GM12878 (cell line): ENCODE results near the gene ROCK2. TPM values are rescaled to one million over a fixed set of nuclear protein-coding genes. Genes with fewer than 3 reads are reported as not detected.

Experiments
- ATAC-seq: fragments of 200-7000 bp; cut with Tn5 transposase; 3 replicates; pipeline ENCODE4 v1.9.1; 2020; ENCODE audit warnings: mild to moderate bottlenecking, moderate library complexity
- BruUV-seq: library from RNA; stranded (reverse); fragments of 400-500 nt; replicated peaks from 2 replicates; lab custom pipeline; 2021; lab: Mats Ljungman, UMichigan
- CTCF ChIA-PET: fragments of 300-600 bp; sonication (Branson Sonifier 250); formaldehyde crosslinking; extraction: SDS; loops from one replicate; lab custom pipeline; 2021; ENCODE audit warnings: inconsistent platforms; lab: Yijun Ruan, JAX
- POLR2A ChIA-PET: fragments of 350-600 bp; formaldehyde crosslinking; extraction: SDS; loops from one replicate; lab custom pipeline; 2021; ENCODE audit warnings: inconsistent platforms; lab: Charles Lee
- RAD21 ChIA-PET: fragments of 300-600 bp; sonication (Branson Sonifier 250); formaldehyde crosslinking; loops from one replicate; lab custom pipeline; 2023; ENCODE audit warnings: antibody characterized with exemption; ENCODE audit not compliant: unreplicated experiment; lab: Charles Lee
- SMC1A ChIA-PET: fragments of 300-600 bp; sonication (Branson Sonifier 250); formaldehyde crosslinking; loops from one replicate; lab custom pipeline; 2023; ENCODE audit not compliant: unreplicated experiment, uncharacterized antibody; lab: Charles Lee
- DNase-seq: peaks from one replicate; pipeline ENCODE4 v3.0.0-alpha.2; 2011; ENCODE audit warnings: low read depth, low spot score
- FAIRE-seq: peaks from 3 replicates; lab custom pipeline; 2011; peaks lifted over from hg19 to GRCh38; lab: Jason Lieb, UNC
- H2AFZ ChIP-seq: 2 replicates; pipeline ENCODE4 v1.6.0; 2011; ENCODE audit warnings: low read depth, low read length, control low read depth; ENCODE audit not compliant: control insufficient read depth
- H3K27ac ChIP-seq: 2 replicates; pipeline ENCODE4 v1.5.1; 2011; ENCODE audit warnings: control low read depth; ENCODE audit not compliant: control insufficient read depth, insufficient read depth
- H3K27me3 ChIP-seq, 2 experiments: replicated peaks in 1 of 2; 2 replicates each; pipeline versions ENCODE4 v1.6.0 to v1.6.1; 2011; ENCODE audit warnings: low read length in 1 of 2; ENCODE audit not compliant: control insufficient read depth in 2 of 2, insufficient read depth in 2 of 2
- H3K36me3 ChIP-seq, 2 experiments: 2 replicates each; pipeline ENCODE4 v1.5.1; 2011; ENCODE audit warnings: low read length in 1 of 2; ENCODE audit not compliant: control insufficient read depth in 2 of 2, insufficient read depth in 2 of 2
- H3K4me1 ChIP-seq: 2 replicates; pipeline ENCODE4 v1.6.1; 2011; ENCODE audit warnings: mild to moderate bottlenecking, low read length, moderate library complexity, mixed read lengths; ENCODE audit not compliant: control insufficient read depth, insufficient read depth
- H3K4me2 ChIP-seq: 2 replicates; pipeline ENCODE4 v1.6.0; 2011; ENCODE audit warnings: control low read depth; ENCODE audit not compliant: control insufficient read depth, insufficient read depth
- H3K4me3 ChIP-seq: fragments of 200-600 bp; sonication (generic); 2 replicates; pipeline ENCODE4 v1.5.1; 2016
- H3K79me2 ChIP-seq: 2 replicates; pipeline ENCODE4 v1.6.0; 2011; ENCODE audit warnings: low read length; ENCODE audit not compliant: control insufficient read depth, insufficient read depth
- H3K9ac ChIP-seq: 2 replicates; pipeline ENCODE4 v1.8.0; 2011; ENCODE audit warnings: low read length, control low read depth, mixed read lengths; ENCODE audit not compliant: control insufficient read depth, insufficient read depth
- H3K9me3 ChIP-seq: replicated peaks from 3 replicates; pipeline ENCODE4 v1.5.1; 2011; ENCODE audit warnings: mild to moderate bottlenecking, low read length; ENCODE audit not compliant: control insufficient read depth, insufficient read depth
- H4K20me1 ChIP-seq: 2 replicates; pipeline ENCODE4 v1.6.0; 2011; ENCODE audit not compliant: control insufficient read depth, insufficient read depth
- ASH2L ChIP-seq: fragments of 300-600, 200-600 bp; sonication (generic); IDR thresholded peaks from 2 replicates; pipeline ENCODE4 v1.6.1; 2017; ENCODE audit warnings: low read depth, mild to moderate bottlenecking, borderline replicate concordance
- BCL11A ChIP-seq: IDR thresholded peaks from 2 replicates; pipeline ENCODE4 v1.6.1; 2011; ENCODE audit warnings: low read depth, low read length
- BMI1 ChIP-seq: fragments of 450-650 bp; IDR thresholded peaks from 2 replicates; pipeline ENCODE4 v1.6.1; 2016; ENCODE audit warnings: mild to moderate bottlenecking, moderate library complexity, borderline replicate concordance
- CBX3 ChIP-seq: fragments of 200-600 bp; sonication (generic); IDR thresholded peaks from 2 replicates; pipeline ENCODE4 v1.6.1; 2016; ENCODE audit warnings: low read depth, borderline replicate concordance
- EP300 ChIP-seq, 2 experiments: fragments of 150-350 bp in 1 of 2; IDR thresholded peaks; 2 replicates each; pipeline ENCODE4 v1.6.1; 2011 to 2012; ENCODE audit warnings: low read depth in 2 of 2, low read length in 2 of 2, borderline replicate concordance in 1 of 2, improper control_type of control experiment in 1 of 2, inconsistent platforms in 1 of 2; ENCODE audit not compliant: control insufficient read depth in 1 of 2
- IRF4 ChIP-seq: IDR thresholded peaks from 2 replicates; pipeline ENCODE4 v1.6.1; 2011; ENCODE audit warnings: low read depth, low read length
- NFIC ChIP-seq: IDR thresholded peaks from 2 replicates; pipeline ENCODE4 v1.6.1; 2012; ENCODE audit warnings: low read depth, mild to moderate bottlenecking, inconsistent platforms, low read length, moderate library complexity
- NFYA ChIP-seq: IDR thresholded peaks from 2 replicates; pipeline ENCODE4 v1.6.1; 2011; ENCODE audit warnings: low read depth, mild to moderate bottlenecking, low read length, improper control_type of control experiment, borderline replicate concordance
- PAX5 ChIP-seq: IDR thresholded peaks from 2 replicates; pipeline ENCODE4 v1.6.1; 2011; ENCODE audit warnings: low read depth, low read length, borderline replicate concordance
- RELB ChIP-seq: fragments of 450-650 bp; IDR thresholded peaks from 2 replicates; pipeline ENCODE4 v1.6.1; 2017; ENCODE audit warnings: low read depth, mild to moderate bottlenecking, moderate library complexity
- STAT3 ChIP-seq: IDR thresholded peaks from 2 replicates; pipeline ENCODE4 v1.6.1; 2011; ENCODE audit warnings: low read depth, low read length, improper control_type of control experiment
- TBL1XR1 ChIP-seq: IDR thresholded peaks from 2 replicates; pipeline ENCODE4 v1.6.1; 2012; ENCODE audit warnings: low read depth, low read length, improper control_type of control experiment
- ZNF24 ChIP-seq: fragments of 450-650 bp; IDR thresholded peaks from 2 replicates; pipeline ENCODE4 v1.6.1; 2017; ENCODE audit warnings: antibody characterized with exemption, mild to moderate bottlenecking
- ZSCAN29 ChIP-seq: fragments of 450-650 bp; IDR thresholded peaks from 2 replicates; pipeline ENCODE4 v1.6.1; 2017; ENCODE audit warnings: mild to moderate bottlenecking, moderate library complexity
- ZZZ3 ChIP-seq: IDR thresholded peaks from 2 replicates; pipeline ENCODE4 v1.6.1; 2011; ENCODE audit warnings: low read depth; ENCODE audit not compliant: control insufficient read depth, insufficient read length
- WGBS: methylation state at CpG from one replicate; pipeline ENCODE4 v1.1.6; 2016; ENCODE audit warnings: low lambda C conversion rate; ENCODE audit not compliant: insufficient replicate concordance, insufficient coverage; ENCODE audit errors: missing lambda C conversion rate; 5-methylcytosine and 5-hydroxymethylcytosine counted together
- in situ Hi-C: fragments of 300-500 bp; cut with MboI; formaldehyde crosslinking; loops from 9 replicates; pipeline ENCODE4 v1.14.3; 2018; ENCODE audit warnings: mixed read lengths
- intact Hi-C: fragments of 100-400 bp; cut with micrococcal nuclease; formaldehyde crosslinking; loops from one replicate; pipeline ENCODE4 v1.14.2; 2022; ENCODE audit not compliant: unreplicated experiment
- polyA plus RNA-seq, 11 experiments: library from polyadenylated mRNA; depleted of rRNA in 4 of 11; unstranded in 6 of 11; stranded (reverse) in 5 of 11; fragments of >200 nt; fragmentation: Nextera tagmentation in 4 of 11; fragmentation: Illumina TruSeq in 1 of 11; extraction: Ambion mirVana in 4 of 11; extraction: Trizol in 1 of 11; gene quantifications; 1 replicate in 1 of 11; 2 replicates in 10 of 11; pipeline versions ENCODE4 v1.2.1 to v1.2.3, GENCODE V29; 2011 to 2016; ENCODE audit warnings: inconsistent platforms in 2 of 11, missing spikeins in 2 of 11, low read depth in 1 of 11
- total RNA-seq, 4 experiments: library from RNA; depleted of rRNA in 3 of 4; stranded (reverse); fragments of >200 nt in 3 of 4; fragmentation: Illumina TruSeq in 1 of 4; extraction: Trizol in 1 of 4; gene quantifications; 2 replicates each; pipeline versions ENCODE4 v1.2.1 to v1.2.3, GENCODE V29; 2013 to 2021

ROCK2 gene
- total and polyA plus RNA-seq, 10 of the 15 experiments (the other 5 are each of a cell fraction or from before 2014, with no cell fraction given): 4.6 to 22.1 (median 8.3) TPM

- ChIA-PET POLR2A (interaction anchor here (0.7 kb wide), 1 partner anchor 19 kb away, joined by 7 read pairs; no protein-coding TSS in a partner anchor), SMC1A (interaction anchor here (0.7 kb wide), 1 partner anchor 24 kb away, joined by 3 read pairs; no protein-coding TSS in a partner anchor), RAD21 (no interaction called here), CTCF (interaction anchor here (0.7 to 1.4 kb wide), 2 partner anchors 304 to 443 kb away, joined by 3 read pairs; no protein-coding TSS in a partner anchor)
- H3K4me1 ChIP-seq: no peaks in the 10 kb centered on the region
- H2AFZ ChIP-seq: no peak overlapping the region
- in situ Hi-C loops (no loop called here), intact Hi-C loops (no loop called here)
- H3K4me2 ChIP-seq: no peak overlapping the region
- H3K36me3 ChIP-seq: no peaks in the 10 kb centered on the region
- 16% methylated on average over 6 of the region's 6 CpGs for WGBS
- DNase-seq (no peak), FAIRE-seq (no peak)
- H3K79me2 ChIP-seq: no peaks in the 10 kb centered on the region
- BruUV-seq: no TSS peak
- H4K20me1 ChIP-seq: no peaks in the 10 kb centered on the region
- H3K27ac ChIP-seq: no peak overlapping the region
- H3K9me3 ChIP-seq: no peaks in the 10 kb centered on the region; the same call in 2 of the 3 replicates
- no peak overlapping the region for H3K4me3 ChIP-seq
- TF ChIP-seq CBX3: no peak
- TF ChIP-seq RELB: 0 out of 2 replicates have a peak, but pooled peaks have one; percentile 28
- TF ChIP-seq, all 136 proteins: peak for 1
- ATAC-seq: no peak
- Histone ChIP-seq H3K9ac (no peak overlapping the region), H3K27me3 (peaks cover 0 to 3% of the 10 kb centered on the region in 2 experiments; a peak in 1 of 4 replicates)
Measured at GRCh38 chr2:11142987-11143386, 201.4 kb downstream of the ROCK2 start.

GRCh38 chr2:11142330-11142729, 202.1 kb downstream of the ROCK2 start:
- no peaks in the 10 kb centered on the region for H4K20me1 ChIP-seq
- ChIA-PET RAD21 (interaction anchor here (0.6 to 0.7 kb wide), 3 partner anchors 13 to 340 kb away, joined by 3 to 4 read pairs (median 3); no protein-coding TSS in a partner anchor), POLR2A (interaction anchor here (0.7 kb wide), 1 partner anchor 19 kb away, joined by 7 read pairs; no protein-coding TSS in a partner anchor), CTCF (no interaction called here), SMC1A (interaction anchor here (0.7 kb wide), 1 partner anchor 24 kb away, joined by 3 read pairs; no protein-coding TSS in a partner anchor)
- no peak for ATAC-seq
- H3K79me2 ChIP-seq: no peaks in the 10 kb centered on the region
- no peak overlapping the region for H3K4me2 ChIP-seq
- no peak for FAIRE-seq
- no peaks in the 10 kb centered on the region for H3K36me3 ChIP-seq
- no peak overlapping the region for H3K9ac ChIP-seq
- H3K27me3 ChIP-seq: peaks cover 0 to 3% of the 10 kb centered on the region in 2 experiments; a peak in 1 of 4 replicates
- intact Hi-C loops (no loop called here), in situ Hi-C loops (no loop called here)
- H3K9me3 ChIP-seq: no peaks in the 10 kb centered on the region; the same call in 2 of the 3 replicates
- TF ChIP-seq ZNF24 (no peak), TBL1XR1 (no peak), ZSCAN29 (no peak), ZZZ3 (no peak), ASH2L (no peak), IRF4 (no peak), EP300 (IDR thresholded peaks at IDR 0.05; ENCODE audit: borderline replicate concordance in 1 of 2, control insufficient read depth in 1 of 2, low read depth in 2 of 2, low read length in 2 of 2) (no peak), STAT3 (no peak), PAX5 (no peak), NFIC (no peak), BMI1 (no peak), NFYA (no peak), BCL11A (no peak)
- DNase-seq: no peak
- no TSS peak for BruUV-seq
- 0% methylated on average over 3 of the region's 3 CpGs for WGBS
- no peak overlapping the region for H2AFZ ChIP-seq
- no peak overlapping the region for H3K27ac ChIP-seq
- H3K4me3 ChIP-seq: no peak overlapping the region
- no peaks in the 10 kb centered on the region for H3K4me1 ChIP-seq
